ENCODE data around the gene ZNF862.

DNA sequence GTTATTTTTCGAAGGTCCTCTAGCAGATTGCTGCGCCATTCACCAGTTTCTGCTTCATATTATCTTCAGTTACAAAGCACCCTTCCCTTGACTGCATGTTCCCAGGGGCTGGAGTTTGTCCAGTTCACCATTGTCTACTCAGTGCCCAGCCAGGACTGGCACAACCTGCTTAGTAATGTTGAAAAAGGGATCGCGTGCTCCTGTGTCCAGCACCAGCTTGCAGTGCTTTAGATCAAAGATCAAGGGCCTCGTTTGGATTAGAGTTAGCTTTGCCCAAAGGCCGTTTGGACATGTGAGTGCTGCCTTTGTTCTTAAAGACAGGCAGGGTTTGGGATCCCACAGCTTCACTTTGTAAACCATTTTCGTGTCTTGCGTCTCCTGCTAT, 36.5 kb downstream of the ZNF862 start:
- TF ChIP-seq, protein P1, sequence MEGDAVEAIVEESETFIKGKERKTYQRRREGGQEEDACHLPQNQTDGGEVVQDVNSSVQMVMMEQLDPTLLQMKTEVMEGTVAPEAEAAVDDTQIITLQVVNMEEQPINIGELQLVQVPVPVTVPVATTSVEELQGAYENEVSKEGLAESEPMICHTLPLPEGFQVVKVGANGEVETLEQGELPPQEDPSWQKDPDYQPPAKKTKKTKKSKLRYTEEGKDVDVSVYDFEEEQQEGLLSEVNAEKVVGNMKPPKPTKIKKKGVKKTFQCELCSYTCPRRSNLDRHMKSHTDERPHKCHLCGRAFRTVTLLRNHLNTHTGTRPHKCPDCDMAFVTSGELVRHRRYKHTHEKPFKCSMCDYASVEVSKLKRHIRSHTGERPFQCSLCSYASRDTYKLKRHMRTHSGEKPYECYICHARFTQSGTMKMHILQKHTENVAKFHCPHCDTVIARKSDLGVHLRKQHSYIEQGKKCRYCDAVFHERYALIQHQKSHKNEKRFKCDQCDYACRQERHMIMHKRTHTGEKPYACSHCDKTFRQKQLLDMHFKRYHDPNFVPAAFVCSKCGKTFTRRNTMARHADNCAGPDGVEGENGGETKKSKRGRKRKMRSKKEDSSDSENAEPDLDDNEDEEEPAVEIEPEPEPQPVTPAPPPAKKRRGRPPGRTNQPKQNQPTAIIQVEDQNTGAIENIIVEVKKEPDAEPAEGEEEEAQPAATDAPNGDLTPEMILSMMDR (conservative IDR thresholded peaks at IDR 0.05; ENCODE audit: low read length), result no peak
- TF ChIP-seq EZH2phosphoT487 (IDR thresholded peaks at IDR 0.05; ENCODE audit: borderline replicate concordance, low read depth, low read length), result no peak
